T-helper 1 cell treated with Interleukin-12 subunit alpha and Interleukin-12 subunit beta and Interleukin-4 antibody, amounts not matched to agents 30 μg/mL and 1 μg/mL, for 36 hours (primary cell): ENCODE results near the gene SYNGAP1.
"Not testable (repeated sequence)": the region's sequence is repeated elsewhere in the genome, so short reads cannot be mapped to it uniquely, and the experiment has no call there.

ENCODE experiments used
- H3K27ac Mint-ChIP-seq: one replicate; pipeline ENCODE4 v1.8.0; 2021; ENCODE audit warnings: mild to moderate bottlenecking, mixed read lengths
- H3K27me3 Mint-ChIP-seq: one replicate; pipeline ENCODE4 v1.8.0; 2021; ENCODE audit warnings: low read depth, mixed read lengths
- H3K36me3 Mint-ChIP-seq: one replicate; pipeline ENCODE4 v1.8.0; 2021; ENCODE audit warnings: low read depth, mixed read lengths
- H3K4me1 Mint-ChIP-seq: one replicate; pipeline ENCODE4 v1.8.0; 2021; ENCODE audit warnings: low read depth, mixed read lengths
- H3K4me3 Mint-ChIP-seq: one replicate; pipeline ENCODE4 v1.8.0; 2021; ENCODE audit warnings: mild to moderate bottlenecking, moderate library complexity, mixed read lengths
- H3K9me3 Mint-ChIP-seq: one replicate; pipeline ENCODE4 v1.8.0; 2021; ENCODE audit warnings: mixed read lengths

SYNGAP1 gene

GRCh38 chr6:33391922-33392594 is 27.8 kb upstream of the SYNGAP1 start:
- Mint-ChIP-seq H3K36me3 (peaks cover 13% of the 10 kb centered on the region), H3K4me3 (peak overlapping the region; percentile 88), H3K9me3 (no peaks in the 10 kb centered on the region)

GRCh38 chr6:33392595-33392948 is 27.3 kb upstream of the SYNGAP1 start:
- Mint-ChIP-seq H3K9me3 (no peaks in the 10 kb centered on the region), H3K27me3 (peaks cover 4% of the 10 kb centered on the region), H3K27ac (peak overlapping the region; percentile 94), H3K4me1 (peaks cover 41% of the 10 kb centered on the region), H3K36me3 (peaks cover 13% of the 10 kb centered on the region), H3K4me3 (peak overlapping the region; percentile 88)

More at GRCh38 chr6:33391922-33392594, 27.8 kb upstream of the SYNGAP1 start:
- Mint-ChIP-seq H3K27ac (peak overlapping the region; percentile 94), H3K4me1 (peaks cover 40% of the 10 kb centered on the region), H3K27me3 (peaks cover 4% of the 10 kb centered on the region)

- peak overlapping the region; percentile 88 for H3K4me3 Mint-ChIP-seq
- H3K27me3 Mint-ChIP-seq: peaks cover 4% of the 10 kb centered on the region
- no peaks in the 10 kb centered on the region for H3K9me3 Mint-ChIP-seq
- H3K36me3 Mint-ChIP-seq: peaks cover 18% of the 10 kb centered on the region
- H3K27ac Mint-ChIP-seq: peak overlapping the region; percentile 94
- H3K4me1 Mint-ChIP-seq: peaks cover 45% of the 10 kb centered on the region
These were observed 26.9 kb upstream of the SYNGAP1 start for GRCh38 chr6:33392979-33393378.

GRCh38 chr6:33397541-33397940 is 22.3 kb upstream of the SYNGAP1 start:
- H3K27me3 Mint-ChIP-seq: no peaks in the 10 kb centered on the region
- H3K27ac Mint-ChIP-seq: peak overlapping the region; percentile 62
- no peaks in the 10 kb centered on the region for H3K9me3 Mint-ChIP-seq
- no peak overlapping the region for H3K4me3 Mint-ChIP-seq
- H3K4me1 Mint-ChIP-seq: peaks cover 31% of the 10 kb centered on the region
- peaks cover 17% of the 10 kb centered on the region for H3K36me3 Mint-ChIP-seq

GRCh38 chr6:33398601-33399000 is 21.3 kb upstream of the SYNGAP1 start:
- H3K27me3 Mint-ChIP-seq, H3K4me3 Mint-ChIP-seq, H3K9me3 Mint-ChIP-seq: not testable (repeated sequence)
- Mint-ChIP-seq H3K4me1 (peaks cover 24% of the 10 kb centered on the region), H3K36me3 (peaks cover 16% of the 10 kb centered on the region), H3K27ac (peak overlapping the region; percentile 43)

GRCh38 chr6:33399881-33400280 is 20.0 kb upstream of the SYNGAP1 start:
- not testable (repeated sequence) for H3K9me3 Mint-ChIP-seq, H3K27ac Mint-ChIP-seq, H3K27me3 Mint-ChIP-seq, H3K4me3 Mint-ChIP-seq
- peaks cover 17% of the 10 kb centered on the region for H3K4me1 Mint-ChIP-seq
- peaks cover 22% of the 10 kb centered on the region for H3K36me3 Mint-ChIP-seq

- H3K27me3 Mint-ChIP-seq: no peaks in the 10 kb centered on the region
- H3K4me1 Mint-ChIP-seq: peaks cover 13% of the 10 kb centered on the region
- H3K4me3 Mint-ChIP-seq: no peak overlapping the region
- no peaks in the 10 kb centered on the region for H3K9me3 Mint-ChIP-seq
- no peak overlapping the region for H3K27ac Mint-ChIP-seq
- peaks cover 41% of the 10 kb centered on the region for H3K36me3 Mint-ChIP-seq
These were observed 15.0 kb upstream of the SYNGAP1 start for GRCh38 chr6:33404884-33405283.

- no peaks in the 10 kb centered on the region for H3K9me3 Mint-ChIP-seq
- H3K27ac Mint-ChIP-seq: peak overlapping the region; percentile 39
- no peak overlapping the region for H3K4me3 Mint-ChIP-seq
- peaks cover 16% of the 10 kb centered on the region for H3K4me1 Mint-ChIP-seq
- H3K27me3 Mint-ChIP-seq: no peaks in the 10 kb centered on the region
- H3K36me3 Mint-ChIP-seq: peaks cover 43% of the 10 kb centered on the region
These were observed 14.4 kb upstream of the SYNGAP1 start for GRCh38 chr6:33405386-33405940.

- peaks cover 16% of the 10 kb centered on the region for H3K4me1 Mint-ChIP-seq
- no peak overlapping the region for H3K27ac Mint-ChIP-seq
- no peak overlapping the region for H3K4me3 Mint-ChIP-seq
- no peaks in the 10 kb centered on the region for H3K27me3 Mint-ChIP-seq
- peaks cover 43% of the 10 kb centered on the region for H3K36me3 Mint-ChIP-seq
- no peaks in the 10 kb centered on the region for H3K9me3 Mint-ChIP-seq
These were observed 13.7 kb upstream of the SYNGAP1 start for GRCh38 chr6:33406126-33406525.

- Mint-ChIP-seq H3K4me3 (no peak overlapping the region), H3K27me3 (no peaks in the 10 kb centered on the region), H3K36me3 (peaks cover 43% of the 10 kb centered on the region), H3K4me1 (peaks cover 22% of the 10 kb centered on the region), H3K27ac (no peak overlapping the region), H3K9me3 (no peaks in the 10 kb centered on the region)
These were observed 12.6 kb upstream of the SYNGAP1 start for GRCh38 chr6:33407132-33407718.

GRCh38 chr6:33410050-33410710 is 9.7 kb upstream of the SYNGAP1 start:
- Mint-ChIP-seq H3K27ac (peak overlapping the region; percentile 99), H3K4me1 (peaks cover 37% of the 10 kb centered on the region), H3K9me3 (no peaks in the 10 kb centered on the region), H3K36me3 (peaks cover 44% of the 10 kb centered on the region), H3K4me3 (peak overlapping the region; percentile 93), H3K27me3 (no peaks in the 10 kb centered on the region)

- H3K9me3 Mint-ChIP-seq: no peaks in the 10 kb centered on the region
- peaks cover 42% of the 10 kb centered on the region for H3K36me3 Mint-ChIP-seq
- peak within 1 kb of the TSS; percentile 99 for H3K27ac Mint-ChIP-seq
- H3K27me3 Mint-ChIP-seq: no peaks in the 10 kb centered on the region
- peak within 1 kb of the TSS; percentile 93 for H3K4me3 Mint-ChIP-seq
- peaks cover 38% of the 10 kb centered on the region for H3K4me1 Mint-ChIP-seq
These were observed 8.9 kb upstream of the SYNGAP1 start, which contains the start of gene PHF1 for GRCh38 chr6:33410711-33411631. Gene PHF1, plus strand, starts transcription at chr6:33411014. Its CDS starts 1,250 bp downstream, at chr6:33412264.

GRCh38 chr6:33411632-33412005 is 8.2 kb upstream of the SYNGAP1 start:
- Mint-ChIP-seq H3K9me3 (no peaks in the 10 kb centered on the region), H3K27me3 (no peaks in the 10 kb centered on the region), H3K4me3 (peak overlapping the region; percentile 77), H3K4me1 (peaks cover 44% of the 10 kb centered on the region), H3K36me3 (peaks cover 43% of the 10 kb centered on the region), H3K27ac (peak overlapping the region; percentile 77)
